ENCODE measurements around the gene HOXA4. TPM values are rescaled to one million over a fixed set of nuclear protein-coding genes. Genes with fewer than 3 reads are reported as not detected.

The HOXA4 gene
- total and polyA plus RNA-seq, 2 experiments from 2014 or later = not detected

GRCh38 chr7:27115221-27116026 lies 15.1 kb downstream of the HOXA4 start:
- Histone ChIP-seq H3K4me3 (0 out of 2 replicates have a peak overlapping the region, but pooled peaks have one; percentile 26), H3K4me1 (ENCODE audit: insufficient read depth) (peaks cover 31% of the 10 kb centered on the region), H3K9me2 (ENCODE audit: insufficient read depth) (no peaks in the 10 kb centered on the region), H3K4me2 (0 out of 2 replicates have a peak overlapping the region, but pooled peaks have one; percentile 36), H4K20me1 (replicated peaks; ENCODE audit: insufficient read depth) (peaks cover 67% of the 10 kb centered on the region), H3K27me3 (ENCODE audit: insufficient read depth) (peaks cover 97% of the 10 kb centered on the region), H3F3A (replicated peaks; ENCODE audit: low read depth) (peaks cover 46% of the 10 kb centered on the region), H3K79me2 (replicated peaks; ENCODE audit: insufficient read depth) (no peaks in the 10 kb centered on the region), H2AFZ (no peak overlapping the region), H3K36me3 (ENCODE audit: insufficient read depth) (no peaks in the 10 kb centered on the region), H3K27ac (ENCODE audit: low read depth) (no peak overlapping the region)
- H3K36me3 Mint-ChIP-seq (ENCODE audit: low read depth) = no peaks in the 10 kb centered on the region
- peaks cover 12% of the 10 kb centered on the region; the same call in 2 of the 3 replicates for H3K9me3 Mint-ChIP-seq
- TF ChIP-seq STAT1 (IDR thresholded peaks at IDR 0.05; ENCODE audit: unreplicated experiment) (no peak), EZH2 (IDR thresholded peaks at IDR 0.05; ENCODE audit: low read depth, unreplicated experiment) (peak; percentile 97), ETS1 (IDR thresholded peaks at IDR 0.05) (no peak), EZH2phosphoT487 (IDR thresholded peaks at IDR 0.05; ENCODE audit: unreplicated experiment) (peak; percentile 93), CTCF (conservative IDR thresholded peaks at IDR 0.05; ENCODE audit: low read depth in 2 of 2) (no peak), CREB1 (CRISPR knock-in tag; IDR thresholded peaks at IDR 0.05; ENCODE audit: low read depth) (no peak), ZNF331 (CRISPR knock-in tag; IDR thresholded peaks at IDR 0.05; ENCODE audit: low read depth) (no peak), REST (IDR thresholded peaks at IDR 0.05; ENCODE audit: unreplicated experiment) (no peak), NANOG (IDR thresholded peaks at IDR 0.05; ENCODE audit: borderline replicate concordance) (no peak), ZNF462 (CRISPR knock-in tag; IDR thresholded peaks at IDR 0.05) (no peak), ZNF114 (CRISPR knock-in tag; IDR thresholded peaks at IDR 0.05) (no peak)
- ATAC-seq (peak; percentile 9), DNase-seq (ENCODE audit: low spot score) (peak; percentile 63)
- H3K4me3 Mint-ChIP-seq = no peak overlapping the region
- H3K27me3 Mint-ChIP-seq (ENCODE audit: insufficient read depth, low read depth, poor library complexity) = peaks cover 95% of the 10 kb centered on the region
- peaks cover 13% of the 10 kb centered on the region for H3K4me1 Mint-ChIP-seq
- no peak overlapping the region for H3K27ac Mint-ChIP-seq

All from GM23338 (cell line).